ENCODE measurements around the gene EBLN2. TPM values are rescaled to one million over a fixed set of nuclear protein-coding genes. Genes with fewer than 3 reads are reported as not detected.

The EBLN2 gene
- total RNA-seq, 1 experiment from 2014 or later = 6.9 TPM

DNA sequence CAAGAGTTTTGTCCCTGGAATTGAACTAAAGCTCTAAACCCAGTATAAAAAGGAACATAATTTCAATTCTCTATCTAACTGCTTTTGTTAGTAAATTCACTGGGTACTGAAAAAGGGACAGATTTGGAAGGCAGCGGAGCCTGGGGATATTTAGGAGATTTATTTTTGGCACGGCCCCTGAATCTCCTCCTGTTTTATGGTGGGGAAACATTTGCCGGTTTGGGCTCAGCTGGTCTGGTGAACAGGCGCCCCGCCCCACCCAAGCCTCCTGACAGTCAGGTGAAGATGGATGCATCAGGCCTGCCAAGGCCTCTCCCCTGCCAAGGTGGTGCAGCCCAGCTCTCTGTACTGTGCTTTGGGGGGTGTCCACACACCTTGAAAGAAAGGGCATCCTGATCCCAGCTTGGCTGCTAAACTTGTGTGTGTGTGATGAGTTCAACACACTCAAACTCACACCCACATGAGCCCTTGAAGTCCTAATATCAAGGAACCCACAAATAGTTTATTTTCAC is 46.3 kb downstream of the EBLN2 start:
- H3K4me1 Mint-ChIP-seq (ENCODE audit: low read depth, unreplicated experiment) = peaks cover under 1% of the 10 kb centered on the region
- POLR2A ChIA-PET = no interaction called here

DNA sequence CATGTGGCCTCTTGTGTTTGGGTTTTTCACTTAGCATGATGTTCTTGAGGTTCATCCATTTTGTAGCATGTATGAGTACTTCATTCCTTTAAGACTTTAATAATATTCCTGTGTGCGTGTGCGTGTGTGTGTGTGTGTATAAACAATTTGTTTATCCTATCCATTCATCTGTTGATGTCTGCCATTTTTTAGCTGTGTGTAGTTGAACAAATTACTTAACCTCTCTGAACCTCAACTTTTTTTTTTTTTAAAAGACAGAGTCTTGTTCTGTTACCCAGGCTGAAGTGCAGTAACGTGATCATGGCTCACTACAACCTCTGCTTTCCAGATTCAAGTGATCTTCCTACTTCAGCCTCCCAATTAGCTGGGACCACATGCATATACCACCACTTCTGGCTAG is 47.3 kb downstream of the EBLN2 start:
- Mint-ChIP-seq H3K27me3 (ENCODE audit: insufficient read depth, unreplicated experiment) (no peaks in the 10 kb centered on the region), H3K27ac (ENCODE audit: unreplicated experiment) (no peak overlapping the region), H3K4me3 (ENCODE audit: unreplicated experiment) (no peak overlapping the region), H3K4me1 (ENCODE audit: low read depth, unreplicated experiment) (no peaks in the 10 kb centered on the region), H3K36me3 (ENCODE audit: insufficient read depth, unreplicated experiment) (peaks cover 5% of the 10 kb centered on the region), H3K9me3 (ENCODE audit: unreplicated experiment) (no peaks in the 10 kb centered on the region)
- no peaks in the 10 kb centered on the region for H3K27me3 ChIP-seq (replicated peaks; ENCODE audit: control insufficient read depth, insufficient read depth, low read length)
- H3K36me3 ChIP-seq (ENCODE audit: control insufficient read depth, insufficient read depth, low read length) = no peaks in the 10 kb centered on the region
- H3K4me1 ChIP-seq = no peaks in the 10 kb centered on the region
- DNase-seq = no peak
- BruUV-seq (replicated peaks) = no TSS peak
- TF ChIP-seq, protein P1, sequence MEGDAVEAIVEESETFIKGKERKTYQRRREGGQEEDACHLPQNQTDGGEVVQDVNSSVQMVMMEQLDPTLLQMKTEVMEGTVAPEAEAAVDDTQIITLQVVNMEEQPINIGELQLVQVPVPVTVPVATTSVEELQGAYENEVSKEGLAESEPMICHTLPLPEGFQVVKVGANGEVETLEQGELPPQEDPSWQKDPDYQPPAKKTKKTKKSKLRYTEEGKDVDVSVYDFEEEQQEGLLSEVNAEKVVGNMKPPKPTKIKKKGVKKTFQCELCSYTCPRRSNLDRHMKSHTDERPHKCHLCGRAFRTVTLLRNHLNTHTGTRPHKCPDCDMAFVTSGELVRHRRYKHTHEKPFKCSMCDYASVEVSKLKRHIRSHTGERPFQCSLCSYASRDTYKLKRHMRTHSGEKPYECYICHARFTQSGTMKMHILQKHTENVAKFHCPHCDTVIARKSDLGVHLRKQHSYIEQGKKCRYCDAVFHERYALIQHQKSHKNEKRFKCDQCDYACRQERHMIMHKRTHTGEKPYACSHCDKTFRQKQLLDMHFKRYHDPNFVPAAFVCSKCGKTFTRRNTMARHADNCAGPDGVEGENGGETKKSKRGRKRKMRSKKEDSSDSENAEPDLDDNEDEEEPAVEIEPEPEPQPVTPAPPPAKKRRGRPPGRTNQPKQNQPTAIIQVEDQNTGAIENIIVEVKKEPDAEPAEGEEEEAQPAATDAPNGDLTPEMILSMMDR (IDR thresholded peaks at IDR 0.05; ENCODE audit: insufficient read depth in 1 of 2, low read depth in 1 of 2, low read length in 1 of 2, severe bottlenecking in 1 of 2, unreplicated experiment in 1 of 2) = no peak
- H3K9me3 ChIP-seq = no peaks in the 10 kb centered on the region
- ChIA-PET CTCF (no interaction called here), POLR2A (no interaction called here)
- H3K4me3 ChIP-seq (ENCODE audit: low read depth, low read length) = no peak overlapping the region
- intact Hi-C loops (cut with micrococcal nuclease; ENCODE audit: unreplicated experiment) = no loop called here

More for the DNA sequence above, 46.3 kb downstream of the EBLN2 start:
- Mint-ChIP-seq H3K9me3 (ENCODE audit: unreplicated experiment) (no peaks in the 10 kb centered on the region), H3K4me3 (ENCODE audit: unreplicated experiment) (no peak overlapping the region), H3K27me3 (ENCODE audit: insufficient read depth, unreplicated experiment) (no peaks in the 10 kb centered on the region), H3K36me3 (ENCODE audit: insufficient read depth, unreplicated experiment) (peaks cover 8% of the 10 kb centered on the region), H3K27ac (ENCODE audit: unreplicated experiment) (no peak overlapping the region)
- Histone ChIP-seq H3K27me3 (replicated peaks; ENCODE audit: control insufficient read depth, insufficient read depth, low read length) (no peaks in the 10 kb centered on the region), H3K4me1 (no peaks in the 10 kb centered on the region), H3K9me3 (no peaks in the 10 kb centered on the region), H3K4me3 (ENCODE audit: low read depth, low read length) (no peak overlapping the region), H3K36me3 (ENCODE audit: control insufficient read depth, insufficient read depth, low read length) (no peaks in the 10 kb centered on the region)
- TF ChIP-seq, protein P1 (IDR thresholded peaks at IDR 0.05; ENCODE audit: insufficient read depth in 1 of 2, low read depth in 1 of 2, low read length in 1 of 2, severe bottlenecking in 1 of 2, unreplicated experiment in 1 of 2) = no peak
- intact Hi-C loops (cut with micrococcal nuclease; ENCODE audit: unreplicated experiment) = no loop called here
- CTCF ChIA-PET = no interaction called here
- no peak for DNase-seq
- no TSS peak for BruUV-seq (replicated peaks)

DNA sequence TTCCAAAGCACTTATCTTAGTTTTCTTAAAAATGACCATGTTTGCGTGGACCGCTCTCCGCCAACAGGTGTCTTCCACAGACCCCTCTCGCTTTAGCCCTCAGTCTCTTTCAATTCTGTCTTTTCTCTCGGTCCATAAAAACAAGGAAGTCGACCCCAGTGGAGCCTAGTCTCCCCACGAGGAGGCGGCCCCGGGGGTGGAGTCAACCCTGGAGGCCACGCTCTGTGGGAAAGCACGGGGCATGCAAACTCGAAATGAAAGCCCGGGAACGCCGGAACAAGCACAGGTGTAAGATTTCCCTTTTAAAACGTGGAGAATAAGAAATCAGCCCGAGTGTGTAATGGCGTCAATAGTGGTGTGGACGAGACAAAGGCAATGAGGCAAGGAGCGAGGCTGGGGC is 49.1 kb downstream of the EBLN2 start:
- Histone ChIP-seq H3K4me1 (no peaks in the 10 kb centered on the region), H3K9me3 (no peaks in the 10 kb centered on the region), H3K27me3 (replicated peaks; ENCODE audit: control insufficient read depth, insufficient read depth, low read length) (no peaks in the 10 kb centered on the region), H3K36me3 (ENCODE audit: control insufficient read depth, insufficient read depth, low read length) (no peaks in the 10 kb centered on the region), H3K4me3 (ENCODE audit: low read depth, low read length) (no peak overlapping the region)
- Mint-ChIP-seq H3K27ac (ENCODE audit: unreplicated experiment) (no peak overlapping the region), H3K9me3 (ENCODE audit: unreplicated experiment) (no peaks in the 10 kb centered on the region), H3K4me1 (ENCODE audit: low read depth, unreplicated experiment) (no peaks in the 10 kb centered on the region), H3K4me3 (ENCODE audit: unreplicated experiment) (no peak overlapping the region), H3K36me3 (ENCODE audit: insufficient read depth, unreplicated experiment) (peaks cover 5% of the 10 kb centered on the region), H3K27me3 (ENCODE audit: insufficient read depth, unreplicated experiment) (no peaks in the 10 kb centered on the region)
- ChIA-PET CTCF (no interaction called here), POLR2A (no interaction called here)
- TF ChIP-seq, protein P1 (IDR thresholded peaks at IDR 0.05; ENCODE audit: insufficient read depth in 1 of 2, low read depth in 1 of 2, low read length in 1 of 2, severe bottlenecking in 1 of 2, unreplicated experiment in 1 of 2) = no peak
- intact Hi-C loops (cut with micrococcal nuclease; ENCODE audit: unreplicated experiment) = no loop called here
- no TSS peak for BruUV-seq (replicated peaks)
- DNase-seq = no peak

Other genes starting within 250 kb of the EBLN2 start
- gene SHQ1, start 213.2 kb upstream of the EBLN2 start, total RNA-seq (2022) = 18.8 and 20.2 TPM in 2 replicates
- gene GXYLT2, start 173.6 kb upstream of the EBLN2 start, total RNA-seq (2022) = 3.4 and 4.8 TPM in 2 replicates
- gene PPP4R2, start 64.8 kb upstream of the EBLN2 start, total RNA-seq (2022) = 91.3 and 93.6 TPM in 2 replicates

All from Caco-2 (cell line).